HG03097 (cell line): ENCODE measurements around the gene LPGAT1.
"Not testable (repeated sequence)": the region's sequence is repeated elsewhere in the genome, so short reads cannot be mapped to it uniquely, and the experiment has no call there.

Source experiments
- ATAC-seq: cut with Tn5 transposase; IDR thresholded peaks from one replicate; pipeline ENCODE4 v1.9.1; 2021; ENCODE audit not compliant: unreplicated experiment, low FRiP score

Gene LPGAT1, protein sequence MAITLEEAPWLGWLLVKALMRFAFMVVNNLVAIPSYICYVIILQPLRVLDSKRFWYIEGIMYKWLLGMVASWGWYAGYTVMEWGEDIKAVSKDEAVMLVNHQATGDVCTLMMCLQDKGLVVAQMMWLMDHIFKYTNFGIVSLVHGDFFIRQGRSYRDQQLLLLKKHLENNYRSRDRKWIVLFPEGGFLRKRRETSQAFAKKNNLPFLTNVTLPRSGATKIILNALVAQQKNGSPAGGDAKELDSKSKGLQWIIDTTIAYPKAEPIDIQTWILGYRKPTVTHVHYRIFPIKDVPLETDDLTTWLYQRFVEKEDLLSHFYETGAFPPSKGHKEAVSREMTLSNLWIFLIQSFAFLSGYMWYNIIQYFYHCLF

DNA sequence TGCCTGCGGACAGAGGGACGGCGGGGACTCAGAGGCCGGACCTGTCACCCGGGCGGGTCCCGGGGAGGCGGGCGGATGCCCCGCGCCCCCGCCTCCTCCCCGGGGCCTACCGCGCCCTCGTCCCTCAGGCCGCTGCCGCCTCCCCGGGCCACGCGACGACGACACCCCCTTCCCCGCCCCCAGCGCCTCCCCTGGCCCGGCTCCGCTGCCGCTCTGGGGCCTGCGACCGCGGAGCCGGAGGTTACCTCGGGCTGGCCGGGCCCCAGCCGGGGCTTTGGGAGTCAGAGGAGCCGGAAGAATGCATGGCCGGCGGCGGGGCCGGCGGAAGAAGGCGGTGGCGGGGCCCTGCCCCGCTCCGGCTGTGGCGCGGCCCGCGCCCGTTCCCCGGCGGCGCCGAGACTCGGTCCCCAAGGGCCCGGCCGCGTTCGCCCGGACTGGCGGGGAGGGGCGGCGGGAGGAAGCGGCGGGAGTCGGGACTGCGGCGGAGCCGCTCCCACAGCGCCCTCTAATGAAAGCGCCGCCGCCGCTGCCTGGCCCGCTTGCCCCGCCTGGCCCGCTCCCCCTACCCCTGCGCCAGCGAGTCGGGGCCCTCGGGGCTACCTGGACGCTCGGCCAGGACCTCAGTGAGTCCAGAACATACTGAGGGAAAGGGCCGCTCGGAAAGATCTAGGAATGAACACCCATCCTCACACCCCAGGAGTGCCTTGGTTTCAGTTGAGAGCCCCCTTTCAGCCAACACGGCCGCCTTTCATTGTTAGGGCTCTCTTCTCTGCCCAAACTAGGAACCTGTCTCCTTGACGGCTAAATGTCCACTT lies at the start of gene LPGAT1:
TSS of gene LPGAT1 (minus strand) at position 436 of the 815 bp plus-strand sequence. CDS start 1,467 bp downstream, outside the sequence.
- ATAC-seq = peak; percentile 64

DNA sequence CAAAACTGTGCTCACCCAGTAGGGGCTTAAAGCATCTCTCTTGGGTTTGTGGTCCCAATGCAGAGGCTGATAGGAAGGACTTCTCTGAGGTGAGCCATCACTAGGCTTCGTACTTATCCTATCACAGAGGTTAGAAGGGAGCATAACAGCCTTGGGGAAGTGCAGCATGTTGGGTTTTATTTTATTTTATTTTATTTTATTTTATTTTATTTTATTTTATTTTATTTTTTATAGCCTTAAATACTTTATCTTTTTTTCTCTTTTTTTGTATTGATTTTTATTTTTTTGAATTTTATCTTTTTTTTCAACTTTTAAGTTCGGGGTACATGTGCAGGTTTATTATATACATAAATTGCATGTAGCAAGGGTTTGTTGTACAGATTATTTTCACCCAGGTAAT lies 48.9 kb upstream of the LPGAT1 start:
- no peak for ATAC-seq

DNA sequence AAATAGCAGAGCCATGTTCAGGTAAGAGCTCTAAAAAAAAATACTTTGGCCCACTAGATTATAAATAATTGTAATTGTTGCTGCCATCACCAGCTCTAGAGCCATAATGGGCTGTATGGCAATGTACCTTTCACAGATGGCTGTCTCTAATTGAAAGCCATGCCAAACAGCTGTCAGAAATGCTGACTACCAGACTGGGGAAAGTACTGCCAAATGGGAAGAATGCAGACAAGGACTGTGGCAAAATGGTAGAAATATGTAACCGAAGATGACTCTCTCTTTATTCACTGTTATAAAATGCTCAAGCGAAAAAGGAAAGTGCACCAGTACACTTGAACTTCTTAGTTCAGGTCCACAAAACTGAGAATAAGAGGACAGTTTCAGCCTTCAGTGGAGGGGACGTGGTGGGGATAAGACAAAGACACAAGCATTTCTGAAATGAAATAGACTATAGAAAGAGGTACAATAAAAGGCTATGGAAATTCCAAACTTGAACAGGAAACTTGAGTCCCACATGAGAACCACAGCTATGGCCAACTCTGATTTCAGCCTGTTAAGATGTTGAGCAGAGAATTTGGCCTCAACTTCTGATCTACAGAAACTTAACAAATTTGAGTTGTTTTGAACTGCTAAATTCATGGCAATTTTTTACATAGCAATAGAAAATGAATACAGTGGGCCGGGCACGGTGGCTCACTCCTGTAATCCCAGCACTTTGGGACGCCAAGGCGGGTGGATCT lies 46.5 kb upstream of the LPGAT1 start:
- no peak for ATAC-seq

DNA sequence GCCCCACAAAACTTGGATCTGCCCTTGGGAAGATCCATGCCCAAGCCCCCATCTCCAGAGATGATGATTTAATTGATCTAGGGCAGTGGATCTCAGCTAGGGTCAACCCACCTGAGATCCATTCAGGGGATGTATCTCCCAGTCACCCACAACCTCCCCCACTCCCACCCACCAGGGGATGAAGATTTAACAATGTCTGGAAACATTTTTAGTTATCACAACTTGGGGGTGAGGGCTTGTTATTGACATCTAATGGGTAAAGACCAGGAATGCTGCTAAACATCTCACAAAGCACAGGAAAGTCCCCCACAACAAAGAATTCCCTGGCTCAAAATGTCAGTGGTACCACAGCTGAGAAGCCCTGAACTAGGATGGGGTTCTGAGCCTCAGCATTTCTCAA lies 45.0 kb upstream of the LPGAT1 start:
- ATAC-seq = no peak

DNA sequence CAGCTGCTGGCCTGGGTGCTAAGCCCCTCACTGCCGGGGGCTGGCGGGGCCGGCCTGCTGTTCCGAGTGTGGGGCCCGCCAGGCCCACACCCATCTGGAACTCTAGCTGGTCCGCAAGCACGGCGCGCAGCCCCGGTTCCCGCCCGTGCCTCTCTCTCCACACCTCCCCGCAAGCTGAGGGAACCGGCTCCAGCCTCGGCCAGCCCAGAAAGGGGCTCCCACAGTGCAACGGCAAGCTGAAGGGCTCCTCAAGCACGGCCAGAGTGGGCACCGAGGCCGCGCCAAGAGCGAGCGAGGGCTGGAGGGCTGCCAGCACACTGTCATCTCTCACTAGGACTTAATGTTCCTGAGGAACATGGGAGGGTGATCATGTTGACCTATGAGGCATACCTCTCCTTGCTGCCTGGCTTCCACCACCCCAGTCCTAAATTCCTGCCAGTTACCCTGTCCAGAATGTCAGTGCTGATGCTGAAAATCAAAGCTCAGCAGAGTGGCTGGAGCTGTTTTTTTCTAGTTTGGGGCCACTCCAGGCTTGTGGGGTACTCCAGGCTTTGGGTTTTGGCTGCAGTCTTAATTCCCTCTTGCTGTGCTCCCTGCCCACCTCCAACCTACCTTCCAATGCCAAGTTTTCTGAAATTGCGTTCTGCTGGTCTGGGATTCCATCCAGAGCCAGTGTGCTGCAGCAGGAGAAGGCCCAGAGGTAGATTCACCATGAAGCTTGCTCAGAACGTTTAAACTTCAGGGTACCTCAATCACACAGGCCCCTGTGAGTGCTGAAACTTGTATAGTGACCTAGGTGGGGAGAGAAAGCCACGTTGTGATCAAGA lies 44.2 kb upstream of the LPGAT1 start:
- no peak for ATAC-seq

DNA sequence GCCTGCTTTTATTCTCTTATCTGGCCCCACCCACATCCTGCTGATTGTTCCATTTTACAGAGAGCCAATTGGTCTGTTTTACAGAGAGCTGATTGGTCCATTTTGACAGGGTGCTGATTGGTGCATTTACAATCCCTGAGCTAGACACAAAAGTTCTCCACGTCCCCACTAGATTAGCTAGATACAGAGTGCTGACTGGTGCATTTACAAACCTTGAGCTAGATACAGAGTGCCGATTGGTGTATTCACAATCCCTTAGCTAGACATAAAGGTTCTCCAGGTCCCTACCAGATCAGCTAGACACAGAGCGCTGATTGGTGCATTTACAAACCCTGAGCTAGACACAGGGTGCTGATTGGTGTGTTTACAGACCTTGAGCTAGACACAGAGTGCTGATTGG lies 43.2 kb upstream of the LPGAT1 start:
- not testable (repeated sequence) for ATAC-seq

DNA sequence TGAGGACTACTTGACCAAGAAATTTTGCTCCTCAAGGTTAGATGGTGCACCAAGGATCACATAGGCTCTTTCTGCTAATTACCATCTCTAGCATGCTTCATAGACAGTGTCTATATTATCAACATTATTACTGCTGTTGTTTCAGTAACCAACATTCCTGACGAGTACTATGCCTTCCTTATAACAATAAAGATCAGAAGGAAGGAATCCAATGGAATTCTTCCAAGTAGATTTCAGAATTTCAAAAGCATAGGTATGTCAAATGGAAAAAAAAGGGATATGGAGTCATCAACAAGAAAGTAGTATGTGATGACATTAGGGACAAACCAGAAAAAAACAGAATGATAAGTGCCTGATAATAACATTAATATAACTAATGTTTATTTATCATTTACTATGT lies 39.6 kb upstream of the LPGAT1 start:
- ATAC-seq = no peak

DNA sequence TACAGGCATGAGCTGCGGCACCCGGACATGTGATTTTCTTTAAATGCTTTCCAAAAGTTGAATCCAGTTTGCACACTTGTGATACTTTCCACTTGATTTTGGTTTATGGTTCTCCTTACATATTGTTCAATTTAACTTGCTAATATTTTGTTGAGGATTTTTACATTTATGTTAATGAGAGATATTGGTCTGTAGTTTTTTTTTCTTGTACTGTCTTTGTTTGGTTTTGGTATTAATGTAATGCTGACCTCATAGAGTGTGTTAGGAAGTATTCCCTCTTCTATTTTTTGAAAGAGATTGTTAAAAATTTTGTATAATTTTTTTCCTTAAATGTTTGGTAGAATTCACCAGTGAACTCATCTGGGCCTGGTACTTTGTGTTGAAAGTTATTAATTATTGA lies 34.6 kb upstream of the LPGAT1 start:
- ATAC-seq = no peak

DNA sequence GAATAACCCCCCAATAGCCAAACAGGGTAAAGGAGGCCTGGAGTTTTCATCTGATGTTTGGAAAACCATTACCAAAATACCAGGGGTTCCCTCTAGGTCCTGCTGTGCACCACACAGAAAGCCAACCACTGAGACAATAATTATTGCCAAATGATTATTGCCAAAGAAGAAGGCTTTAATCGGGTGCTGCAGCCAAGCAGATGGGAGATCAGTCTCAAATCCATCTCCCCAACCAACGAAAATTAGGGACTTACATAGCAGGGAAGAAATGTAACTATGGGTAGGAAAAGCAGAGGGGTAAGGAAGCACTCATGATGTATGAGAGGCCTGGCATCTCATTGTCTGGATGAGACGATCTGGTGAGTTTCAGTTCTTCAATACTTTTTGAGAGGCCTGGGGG lies 28.8 kb upstream of the LPGAT1 start:
- ATAC-seq = no peak

DNA sequence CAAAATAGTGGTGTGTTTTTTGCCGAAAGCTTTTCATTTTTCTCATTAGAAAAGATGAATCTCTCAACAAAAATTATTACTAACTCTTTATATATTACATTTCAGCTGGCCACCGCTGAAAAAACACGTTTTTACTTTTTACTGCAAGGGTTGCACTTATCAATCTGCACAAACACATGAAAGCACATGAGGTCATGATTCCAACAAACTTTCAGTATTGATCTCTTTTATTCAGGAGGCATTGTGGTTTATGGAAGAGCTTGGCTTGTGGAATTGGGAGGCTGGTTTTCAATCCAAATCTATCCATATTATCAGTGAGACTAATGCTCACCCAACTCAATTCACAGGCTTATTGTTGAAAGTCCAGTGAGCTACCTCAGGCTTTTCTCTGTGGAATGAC lies 20.6 kb upstream of the LPGAT1 start:
- ATAC-seq = no peak

DNA sequence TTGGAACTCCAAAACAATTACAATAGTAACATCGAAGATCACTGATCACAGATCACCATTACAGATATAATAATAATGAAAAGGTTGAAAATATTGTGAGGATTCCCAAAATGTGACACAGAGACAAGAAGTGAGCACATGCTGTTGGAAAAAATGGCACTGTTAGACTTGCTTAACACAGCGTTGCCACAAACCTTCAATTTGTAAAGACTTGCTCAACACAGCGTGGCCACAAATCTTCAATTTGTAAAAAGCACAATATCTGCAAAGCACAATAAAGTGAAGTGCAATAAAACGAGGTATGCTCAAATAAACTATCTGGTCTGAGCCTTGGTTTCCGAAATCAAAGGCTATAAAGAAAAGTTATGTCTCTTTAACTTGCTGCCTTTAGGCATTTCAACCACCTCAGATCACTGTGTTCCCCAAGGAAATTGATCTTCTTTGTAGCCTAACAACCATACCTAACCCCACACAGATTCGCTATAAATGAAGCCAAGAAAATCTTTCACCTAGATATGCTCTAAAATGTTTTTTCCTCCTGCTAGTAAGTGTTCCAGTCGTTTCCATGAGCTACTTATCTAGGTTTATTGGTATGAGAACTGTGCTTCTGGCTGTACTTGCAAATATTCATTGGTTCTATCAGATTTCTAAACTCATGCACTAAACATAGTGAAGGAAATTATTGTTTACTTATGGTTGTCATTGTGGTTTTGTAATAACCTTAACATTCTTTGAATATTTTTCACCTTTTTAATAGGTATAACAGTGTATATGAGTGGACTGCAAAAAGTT lies 13.1 kb upstream of the LPGAT1 start:
- no peak for ATAC-seq

DNA sequence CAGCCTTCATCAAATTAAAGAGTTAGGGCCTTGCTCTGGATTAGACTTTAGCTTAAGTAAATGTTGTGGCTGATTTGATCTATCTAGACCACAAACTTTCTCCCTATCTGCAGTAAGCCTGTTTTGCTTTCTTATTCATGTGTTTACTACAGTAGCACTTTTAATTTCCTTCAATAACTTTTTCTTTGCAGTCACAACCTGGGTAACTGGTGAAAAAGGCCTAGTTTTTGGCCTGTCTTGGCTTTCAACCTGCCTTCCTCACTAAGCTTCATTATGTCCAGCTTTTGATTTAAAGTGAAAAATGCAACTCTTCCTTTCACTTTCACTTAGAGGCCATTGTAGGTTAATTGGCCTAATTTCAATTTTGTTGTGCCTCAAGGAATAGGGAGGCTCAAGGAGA lies 12.5 kb upstream of the LPGAT1 start:
- no peak for ATAC-seq

DNA sequence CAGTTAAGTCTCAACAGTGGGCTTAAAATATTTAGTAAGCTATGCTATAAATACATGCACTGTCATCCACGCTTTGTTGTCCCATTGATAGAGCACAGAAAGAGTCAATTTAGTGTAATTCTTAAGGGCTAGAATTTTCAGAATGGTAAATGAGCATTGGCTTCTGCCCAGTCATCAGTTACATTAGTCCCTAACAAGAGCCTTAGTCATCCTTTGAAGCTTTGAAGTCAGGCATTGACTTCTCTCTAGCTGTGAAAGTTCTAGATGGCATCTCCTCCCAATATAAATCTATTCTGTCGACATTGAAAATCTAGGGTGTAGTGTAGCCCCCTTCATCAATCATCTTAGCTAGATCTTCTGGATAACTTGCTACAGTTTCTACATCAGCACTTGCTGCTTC lies 12.0 kb upstream of the LPGAT1 start:
- no peak for ATAC-seq

DNA sequence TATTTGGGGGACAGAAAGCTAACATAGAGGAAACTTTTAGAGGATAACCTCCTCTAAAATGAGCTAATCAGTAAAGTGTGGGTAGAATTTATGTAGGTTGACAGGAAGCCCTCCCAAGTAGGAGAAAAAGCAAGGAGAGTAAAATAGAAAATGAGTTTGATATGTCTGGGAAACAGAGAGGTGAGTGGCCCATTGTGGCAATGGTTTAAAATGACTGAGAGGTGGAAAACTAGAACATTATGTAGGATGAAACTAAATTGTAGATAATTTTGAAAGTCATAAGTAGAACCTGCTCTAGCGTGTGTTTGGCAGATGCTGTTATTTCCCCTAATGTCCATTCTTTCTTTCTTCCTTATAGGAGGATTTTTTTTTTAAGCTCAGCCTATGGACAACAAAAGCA lies 8.5 kb upstream of the LPGAT1 start:
- ATAC-seq = no peak

DNA sequence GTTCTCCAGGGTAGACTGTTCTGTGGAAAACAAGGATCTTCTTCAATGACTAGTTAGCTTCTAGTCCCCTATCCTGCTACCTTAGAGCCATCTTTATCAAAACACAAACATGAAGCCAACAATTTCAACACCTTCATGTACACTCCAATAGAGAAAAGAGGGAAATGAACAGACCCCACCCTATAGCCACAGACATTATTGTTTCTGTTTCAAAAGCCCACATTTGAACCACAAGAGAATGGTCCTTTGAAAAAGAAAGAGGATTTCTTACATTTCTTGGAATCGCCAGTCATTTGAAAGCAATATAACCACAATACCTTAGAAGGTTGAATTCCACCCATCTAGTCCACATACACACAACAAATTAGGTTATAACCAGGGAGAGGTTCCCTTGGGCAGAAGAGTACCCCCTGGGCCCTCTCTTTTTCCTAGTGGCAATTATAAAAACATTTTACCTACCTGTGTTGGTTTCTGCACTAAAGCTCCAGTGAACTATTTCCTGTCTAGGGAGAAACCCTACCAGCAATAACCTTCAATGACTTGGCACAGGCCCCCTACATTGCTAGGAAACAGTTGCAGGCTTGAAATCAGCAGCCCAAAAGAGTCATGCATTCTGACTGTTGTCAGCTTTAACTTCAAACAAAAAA lies 2.7 kb upstream of the LPGAT1 start:
- no peak for ATAC-seq

DNA sequence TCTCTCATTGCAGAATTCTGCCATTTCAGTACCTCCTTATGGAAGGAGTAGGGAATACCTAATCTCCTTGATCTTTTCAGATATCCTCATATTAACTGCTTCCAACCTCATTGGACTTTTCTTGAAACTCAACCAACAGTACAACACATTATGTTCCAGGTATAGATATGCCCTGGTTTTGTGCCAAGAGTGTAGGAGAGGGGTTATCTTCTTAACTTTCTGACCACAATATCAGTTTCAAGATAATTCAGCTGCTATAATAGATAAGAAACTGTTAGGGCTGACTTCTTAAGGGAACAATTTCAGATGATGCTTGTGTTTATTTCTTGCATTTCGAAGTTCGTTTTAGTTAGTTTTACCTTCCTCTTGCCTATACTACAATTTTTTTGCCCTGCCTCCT lies 2.1 kb upstream of the LPGAT1 start:
- no peak for ATAC-seq

DNA sequence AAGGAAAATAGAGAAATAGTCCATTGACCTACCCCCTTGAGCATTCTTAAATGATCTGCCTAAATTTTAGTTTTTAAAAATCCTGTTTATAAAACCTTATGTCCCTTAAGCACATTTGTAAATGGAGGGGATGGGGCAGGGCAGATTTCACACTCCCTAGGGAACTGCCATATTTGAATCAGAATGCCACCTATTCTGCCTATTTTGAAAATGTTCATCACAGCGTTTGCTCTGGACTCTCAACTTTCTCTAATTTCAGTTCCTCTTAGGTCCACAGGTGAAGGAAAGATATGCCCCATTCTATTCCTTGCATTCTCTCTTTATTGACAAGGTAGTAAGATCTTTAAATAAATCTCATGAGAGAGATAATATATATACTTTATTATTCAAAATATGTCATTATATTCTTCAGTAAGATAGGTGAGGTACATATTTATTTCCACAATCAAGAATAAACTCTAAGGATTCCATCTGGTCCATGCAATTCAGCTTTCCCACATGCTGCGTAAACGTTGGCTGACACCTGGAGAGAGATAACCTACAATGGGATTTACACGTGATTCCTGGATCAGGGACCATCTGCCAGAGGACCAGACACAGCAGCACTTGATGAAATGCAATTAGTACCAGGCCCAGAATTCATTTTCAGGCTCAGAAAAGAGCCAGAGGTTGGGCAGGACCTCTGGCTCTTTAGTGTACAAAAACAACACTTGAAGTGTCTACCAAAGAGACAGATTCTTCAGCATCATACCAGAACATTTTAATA lies 1.2 kb upstream of the LPGAT1 start:
- no peak for ATAC-seq

DNA sequence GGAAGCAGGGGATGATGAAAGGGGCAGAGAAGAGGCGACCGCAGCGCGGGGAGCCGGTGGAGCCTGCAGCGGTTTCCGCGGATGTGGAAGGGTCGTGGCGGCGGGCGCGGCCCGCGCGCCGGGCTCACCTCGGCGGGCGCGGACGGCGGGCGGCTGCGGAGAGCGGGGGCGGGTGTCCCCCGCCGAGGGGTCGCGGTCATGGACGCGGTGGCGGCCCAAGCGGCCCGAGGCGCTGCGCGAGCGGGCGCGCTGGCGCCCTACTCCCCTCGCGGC lies 572 bp downstream of the LPGAT1 start:
- no peak for ATAC-seq
